RWPE1 (cell line): ENCODE measurements around the gene CCS.
A peak's percentile ranks its signal among the peaks of the same experiment; 100 is the strongest.
"Not testable (repeated sequence)": the region's sequence is repeated elsewhere in the genome, so short reads cannot be mapped to it uniquely, and the experiment has no call there.

Experiments used
- CTCF ChIA-PET: fragments of 350-600 bp; sonication (Branson Sonifier 250); formaldehyde crosslinking; extraction: SDS; loops from one replicate; lab custom pipeline; 2021; lab: Yijun Ruan, JAX
- POLR2A ChIA-PET: fragments of 400-600 bp; formaldehyde crosslinking; extraction: SDS; loops from one replicate; lab custom pipeline; 2020; ENCODE audit warnings: antibody characterized with exemption; ENCODE audit not compliant: low non-redundant PET; lab: Yijun Ruan, JAX
- DNase-seq: peaks from one replicate; pipeline ENCODE4 v3.0.0; 2012; ENCODE audit warnings: low spot score
- H3K27ac ChIP-seq: fragments of 450-650 bp; 2 replicates; pipeline ENCODE4 v1.5.1; 2017
- TF ChIP-seq, protein P1 (sequence below): fragments of 450-650 bp; conservative IDR thresholded peaks from 2 replicates; pipeline ENCODE4 v1.5.1; 2017; ENCODE audit warnings: low read depth, mild to moderate bottlenecking

CCS gene, protein sequence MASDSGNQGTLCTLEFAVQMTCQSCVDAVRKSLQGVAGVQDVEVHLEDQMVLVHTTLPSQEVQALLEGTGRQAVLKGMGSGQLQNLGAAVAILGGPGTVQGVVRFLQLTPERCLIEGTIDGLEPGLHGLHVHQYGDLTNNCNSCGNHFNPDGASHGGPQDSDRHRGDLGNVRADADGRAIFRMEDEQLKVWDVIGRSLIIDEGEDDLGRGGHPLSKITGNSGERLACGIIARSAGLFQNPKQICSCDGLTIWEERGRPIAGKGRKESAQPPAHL

GRCh38 chr11:66592457-66593302 lies at the start of gene CCS, which contains the start of gene CCDC87:
Gene CCS, plus strand, starts transcription at chr11:66593185. Its CDS starts 77 bp downstream, at chr11:66593262.
Gene CCDC87, minus strand, starts transcription at chr11:66593063. Its CDS starts 48 bp downstream, at chr11:66593015.
- TF ChIP-seq, protein P1, sequence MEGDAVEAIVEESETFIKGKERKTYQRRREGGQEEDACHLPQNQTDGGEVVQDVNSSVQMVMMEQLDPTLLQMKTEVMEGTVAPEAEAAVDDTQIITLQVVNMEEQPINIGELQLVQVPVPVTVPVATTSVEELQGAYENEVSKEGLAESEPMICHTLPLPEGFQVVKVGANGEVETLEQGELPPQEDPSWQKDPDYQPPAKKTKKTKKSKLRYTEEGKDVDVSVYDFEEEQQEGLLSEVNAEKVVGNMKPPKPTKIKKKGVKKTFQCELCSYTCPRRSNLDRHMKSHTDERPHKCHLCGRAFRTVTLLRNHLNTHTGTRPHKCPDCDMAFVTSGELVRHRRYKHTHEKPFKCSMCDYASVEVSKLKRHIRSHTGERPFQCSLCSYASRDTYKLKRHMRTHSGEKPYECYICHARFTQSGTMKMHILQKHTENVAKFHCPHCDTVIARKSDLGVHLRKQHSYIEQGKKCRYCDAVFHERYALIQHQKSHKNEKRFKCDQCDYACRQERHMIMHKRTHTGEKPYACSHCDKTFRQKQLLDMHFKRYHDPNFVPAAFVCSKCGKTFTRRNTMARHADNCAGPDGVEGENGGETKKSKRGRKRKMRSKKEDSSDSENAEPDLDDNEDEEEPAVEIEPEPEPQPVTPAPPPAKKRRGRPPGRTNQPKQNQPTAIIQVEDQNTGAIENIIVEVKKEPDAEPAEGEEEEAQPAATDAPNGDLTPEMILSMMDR = peak; percentile 76
- H3K27ac ChIP-seq = peak within 1 kb of the TSS; percentile 73
- peak; percentile 100 for DNase-seq
- ChIA-PET POLR2A (interaction anchor here (0.6 to 1.2 kb wide), 4 partner anchors 9 to 86 kb away, joined by 3 to 4 read pairs (median 3); partner anchors contain the start of gene RBM14), CTCF (interaction anchor here (0.5 to 1.5 kb wide), 11 partner anchors 20 to 708 kb away, joined by 3 to 10 read pairs (median 4); partner anchors contain the start of genes ACTN3, CTSF, RBM14 and ZDHHC24)

DNA sequence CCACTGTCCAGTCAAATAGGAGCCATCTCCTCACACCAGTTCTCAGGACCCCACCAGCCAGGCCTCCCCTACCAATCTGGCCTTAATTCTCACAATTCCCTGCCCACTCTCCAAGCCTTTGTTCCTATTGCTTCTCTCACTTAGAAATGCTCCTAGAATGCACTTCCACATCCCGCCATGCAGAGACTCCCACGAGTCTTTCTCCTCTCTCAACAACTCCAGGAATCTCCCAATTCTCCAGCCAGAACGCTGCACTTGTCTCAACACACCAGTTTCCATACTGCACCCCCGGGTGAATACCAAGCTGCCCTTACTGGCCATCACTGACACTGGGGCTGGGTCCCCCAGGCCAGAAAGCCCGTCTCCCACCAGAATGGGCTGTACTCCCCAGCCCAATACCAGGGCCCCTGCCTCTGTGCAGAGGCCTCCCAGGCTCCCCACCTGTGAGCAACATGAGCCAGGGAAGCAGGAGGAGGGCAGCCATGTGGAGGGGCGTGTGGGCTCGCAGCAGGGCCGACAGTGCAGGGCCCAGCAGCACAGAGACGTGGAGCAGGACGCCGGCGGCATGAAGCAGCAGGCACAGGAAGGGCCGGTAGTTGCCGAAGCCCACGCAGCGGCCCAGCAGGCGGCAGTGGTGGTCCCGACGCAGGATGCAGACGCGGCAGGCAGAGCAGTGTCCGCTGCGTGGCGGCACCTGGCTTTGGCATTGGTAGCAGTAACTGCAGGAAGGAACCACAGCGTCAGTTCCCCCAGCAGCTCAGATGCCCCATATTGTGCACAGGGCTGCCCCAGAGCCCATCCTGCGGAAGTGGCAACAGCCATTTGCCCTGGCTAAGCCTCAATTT lies 49.5 kb upstream of the CCS start:
- TF ChIP-seq, protein P1 = no peak
- ChIA-PET POLR2A (no interaction called here), CTCF (no interaction called here)
- H3K27ac ChIP-seq = peak overlapping the region; percentile 54; the same call in 1 of the 2 replicates
- DNase-seq = no peak

DNA sequence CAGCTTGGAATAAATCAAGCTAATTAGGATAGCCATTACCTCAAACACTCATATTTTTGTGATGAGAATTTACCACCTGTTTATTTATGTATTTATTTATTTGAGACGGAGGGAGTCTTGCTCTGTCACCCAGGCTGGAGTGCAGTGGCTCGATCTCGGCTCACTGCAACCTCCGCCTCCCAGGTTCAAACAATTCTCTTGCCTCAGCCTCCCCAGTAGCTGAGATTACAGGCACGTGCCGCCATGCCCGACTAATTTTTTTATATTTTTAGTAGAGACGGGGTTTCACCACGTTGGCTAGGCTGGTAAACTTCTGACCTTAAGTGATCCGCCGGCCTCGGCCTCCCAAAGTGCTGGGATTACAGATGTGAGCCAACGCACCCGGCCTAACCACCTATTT lies 48.0 kb upstream of the CCS start:
- not testable (repeated sequence) for DNase-seq
- ChIA-PET CTCF (interaction anchor here (0.7 kb wide), 1 partner anchor 34 kb away, joined by 3 read pairs; no protein-coding TSS in a partner anchor), POLR2A (interaction anchor here (0.5 kb wide), 1 partner anchor 144 kb away, joined by 4 read pairs; no protein-coding TSS in a partner anchor)
- H3K27ac ChIP-seq = 0 out of 2 replicates have a peak overlapping the region, but pooled peaks have one; percentile 66

- CTCF ChIA-PET = interaction anchor here (0.5 to 1.0 kb wide), 5 partner anchors 35 to 1962 kb away, joined by 3 to 6 read pairs (median 3); partner anchors contain the start of genes CCDC87 and CCS
- POLR2A ChIA-PET = interaction anchor here (0.5 to 0.9 kb wide), 3 partner anchors 11 to 145 kb away, joined by 3 to 4 read pairs (median 4); no protein-coding TSS in a partner anchor
- TF ChIP-seq, protein P1 = no peak
- peak within 1 kb of the TSS; percentile 66 for H3K27ac ChIP-seq
- peak; percentile 98 for DNase-seq
These were observed 47.2 kb upstream of the CCS start, which contains the start of gene ZDHHC24 for GRCh38 chr11:66545701-66546367. Gene ZDHHC24, minus strand, starts transcription at chr11:66546048. Its CDS starts 45 bp downstream, at chr11:66546003.

DNA sequence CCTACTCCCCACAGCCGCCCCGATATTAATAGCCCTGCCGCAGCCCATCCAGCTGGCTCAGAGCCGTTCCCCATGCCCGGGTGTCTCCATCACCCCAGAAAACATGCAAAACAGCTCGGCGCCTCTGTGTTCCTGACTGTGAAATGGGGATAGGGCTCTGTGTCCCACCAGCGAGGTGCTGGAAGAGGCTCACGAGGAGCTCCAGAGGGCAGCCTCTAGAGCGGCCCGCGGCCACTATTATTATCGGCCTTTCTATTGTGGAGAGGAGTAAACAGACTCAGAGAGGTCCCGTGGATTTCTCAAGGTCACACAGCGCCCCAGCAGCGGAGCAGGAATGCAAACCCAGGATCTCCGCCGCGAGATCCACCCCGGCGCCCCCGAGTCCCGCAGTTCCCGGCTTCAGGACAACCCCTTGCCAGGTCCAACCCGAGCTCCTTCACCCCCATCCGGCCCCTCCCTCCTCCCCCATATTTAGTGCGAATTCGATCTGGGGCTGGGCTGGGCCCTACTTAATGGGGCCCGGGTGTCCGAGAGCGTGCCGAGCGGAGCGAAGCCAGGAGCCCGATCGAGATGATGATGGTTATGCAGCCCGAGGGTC lies 46.5 kb upstream of the CCS start, which contains the start of gene ACTN3:
Gene ACTN3 (plus strand): TSS at position 536 of the 598 bp plus-strand sequence. CDS start 35 bp downstream, at position 571.
- no peak for DNase-seq
- POLR2A ChIA-PET = interaction anchor here (0.7 to 0.9 kb wide), 2 partner anchors 12 to 20 kb away, joined by 3 to 4 read pairs; no protein-coding TSS in a partner anchor
- TF ChIP-seq, protein P1 = no peak
- CTCF ChIA-PET = interaction anchor here (0.5 to 1.0 kb wide), 4 partner anchors 27 to 1962 kb away, joined by 3 to 6 read pairs (median 4); partner anchors contain the start of genes CCDC87 and CCS
- peak within 1 kb of the TSS; percentile 66 for H3K27ac ChIP-seq
